Measurements from ENCODE around the gene TMEM9. TPM values are rescaled to one million over a fixed set of nuclear protein-coding genes. Genes with fewer than 3 reads are reported as not detected.

Gene TMEM9
- total RNA-seq, 1 donor from 2014 or later = 80.2 TPM

- H3K27me3 Mint-ChIP-seq (ENCODE audit: unreplicated experiment) = peaks cover 7% of the 10 kb centered on the region
- no peak overlapping the region for H3K4me3 Mint-ChIP-seq (ENCODE audit: unreplicated experiment)
- H3K9me3 Mint-ChIP-seq (ENCODE audit: unreplicated experiment) = peaks cover 7% of the 10 kb centered on the region
Observed at GRCh38 chr1:201185527-201186128, 31.4 kb upstream of the TMEM9 start.

GRCh38 chr1:201185123-201185453 is 30.8 kb upstream of the TMEM9 start:
- Mint-ChIP-seq H3K4me1 (ENCODE audit: low read depth, unreplicated experiment) (peaks cover 10% of the 10 kb centered on the region), H3K4me3 (ENCODE audit: unreplicated experiment) (no peak overlapping the region), H3K27me3 (ENCODE audit: unreplicated experiment) (peaks cover 7% of the 10 kb centered on the region), H3K36me3 (ENCODE audit: unreplicated experiment) (peaks cover 5% of the 10 kb centered on the region), H3K9me3 (ENCODE audit: unreplicated experiment) (peaks cover 4% of the 10 kb centered on the region), H3K27ac (ENCODE audit: unreplicated experiment) (no peak overlapping the region)
- DNase-seq = no peak
- TF ChIP-seq CTCF (IDR thresholded peaks at IDR 0.05; ENCODE audit: partially characterized antibody, unreplicated experiment) = peak; percentile 16

More at GRCh38 chr1:201185527-201186128, 31.4 kb upstream of the TMEM9 start:
- no peak for TF ChIP-seq CTCF (IDR thresholded peaks at IDR 0.05; ENCODE audit: partially characterized antibody, unreplicated experiment)
- Mint-ChIP-seq H3K4me1 (ENCODE audit: low read depth, unreplicated experiment) (peaks cover 14% of the 10 kb centered on the region), H3K27ac (ENCODE audit: unreplicated experiment) (no peak overlapping the region), H3K36me3 (ENCODE audit: unreplicated experiment) (peaks cover 5% of the 10 kb centered on the region)
- DNase-seq = no peak

- peak; percentile 28 for DNase-seq
- Mint-ChIP-seq H3K36me3 (ENCODE audit: unreplicated experiment) (peaks cover 5% of the 10 kb centered on the region), H3K4me1 (ENCODE audit: low read depth, unreplicated experiment) (peaks cover 6% of the 10 kb centered on the region), H3K4me3 (ENCODE audit: unreplicated experiment) (no peak overlapping the region), H3K9me3 (ENCODE audit: unreplicated experiment) (peaks cover 2% of the 10 kb centered on the region), H3K27me3 (ENCODE audit: unreplicated experiment) (peaks cover 7% of the 10 kb centered on the region), H3K27ac (ENCODE audit: unreplicated experiment) (no peak overlapping the region)
- TF ChIP-seq CTCF (IDR thresholded peaks at IDR 0.05; ENCODE audit: partially characterized antibody, unreplicated experiment) = no peak
Observed at GRCh38 chr1:201184307-201185122, 30.2 kb upstream of the TMEM9 start.

- H3K9me3 Mint-ChIP-seq (ENCODE audit: unreplicated experiment) = peaks cover 2% of the 10 kb centered on the region
- no peak for TF ChIP-seq CTCF (IDR thresholded peaks at IDR 0.05; ENCODE audit: partially characterized antibody, unreplicated experiment)
- peaks cover 10% of the 10 kb centered on the region for H3K27me3 Mint-ChIP-seq (ENCODE audit: unreplicated experiment)
- DNase-seq = no peak
- H3K36me3 Mint-ChIP-seq (ENCODE audit: unreplicated experiment) = peaks cover 11% of the 10 kb centered on the region
- peaks cover 6% of the 10 kb centered on the region for H3K4me1 Mint-ChIP-seq (ENCODE audit: low read depth, unreplicated experiment)
- H3K4me3 Mint-ChIP-seq (ENCODE audit: unreplicated experiment) = no peak overlapping the region
- no peak overlapping the region for H3K27ac Mint-ChIP-seq (ENCODE audit: unreplicated experiment)
Observed at GRCh38 chr1:201183753-201184152, 29.5 kb upstream of the TMEM9 start.

GRCh38 chr1:201183209-201183608 is 28.9 kb upstream of the TMEM9 start:
- DNase-seq = no peak
- Mint-ChIP-seq H3K9me3 (ENCODE audit: unreplicated experiment) (peaks cover 2% of the 10 kb centered on the region), H3K27ac (ENCODE audit: unreplicated experiment) (no peak overlapping the region), H3K4me3 (ENCODE audit: unreplicated experiment) (no peak overlapping the region), H3K36me3 (ENCODE audit: unreplicated experiment) (peaks cover 11% of the 10 kb centered on the region), H3K27me3 (ENCODE audit: unreplicated experiment) (peaks cover 9% of the 10 kb centered on the region), H3K4me1 (ENCODE audit: low read depth, unreplicated experiment) (peaks cover 6% of the 10 kb centered on the region)
- no peak for TF ChIP-seq CTCF (IDR thresholded peaks at IDR 0.05; ENCODE audit: partially characterized antibody, unreplicated experiment)

Data from glutamatergic neuron (in vitro differentiated cells).